K562 treated with DMSO at 1 percent for 24 hours (cell line): ENCODE data around the gene MVP. TPM values are rescaled to one million over a fixed set of nuclear protein-coding genes. Genes with fewer than 3 reads are reported as not detected.

Source experiments
- total RNA-seq: library from RNA; unstranded; fragments of 300-600 nt; gene quantifications from 2 replicates; pipeline ENCODE4 v1.2.3, GENCODE V29; 2022; ENCODE audit warnings: low read depth; ENCODE audit not compliant: insufficient read depth

Gene MVP
- total RNA-seq = 6.9 and 7.4 TPM in 2 replicates

DNA sequence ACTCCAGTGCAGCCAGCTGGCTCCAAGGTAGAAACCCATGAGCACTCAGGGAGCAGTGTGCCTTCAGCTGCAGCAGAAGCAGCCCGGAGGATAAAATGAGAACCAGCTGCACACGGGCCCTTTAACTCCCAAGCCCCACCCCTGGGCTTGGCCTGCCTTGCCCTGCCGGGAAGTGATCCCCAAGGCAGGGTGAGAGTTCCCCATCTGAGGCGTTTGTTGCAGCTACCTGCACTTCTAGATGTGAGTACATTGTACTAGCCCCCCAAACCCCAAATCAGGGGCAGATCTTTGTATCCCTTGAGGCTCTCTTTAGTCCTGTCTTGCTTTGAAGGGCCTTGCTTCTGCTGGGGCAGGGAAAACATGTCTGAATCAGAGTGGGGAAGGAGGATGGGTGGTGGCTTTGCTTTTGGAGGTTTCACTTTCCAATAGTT, at the start of gene MVP:
TSS of gene MVP (plus strand) at position 192 of the 431 bp plus-strand sequence. CDS start 10,088 bp downstream, outside the sequence.

GRCh38 chr16:29777576-29778350, 42.5 kb upstream of the MVP start, which contains the start of gene ZG16:
Gene ZG16, plus strand, starts transcription at chr16:29778256. Its CDS starts 1,011 bp downstream, at chr16:29779267.

DNA sequence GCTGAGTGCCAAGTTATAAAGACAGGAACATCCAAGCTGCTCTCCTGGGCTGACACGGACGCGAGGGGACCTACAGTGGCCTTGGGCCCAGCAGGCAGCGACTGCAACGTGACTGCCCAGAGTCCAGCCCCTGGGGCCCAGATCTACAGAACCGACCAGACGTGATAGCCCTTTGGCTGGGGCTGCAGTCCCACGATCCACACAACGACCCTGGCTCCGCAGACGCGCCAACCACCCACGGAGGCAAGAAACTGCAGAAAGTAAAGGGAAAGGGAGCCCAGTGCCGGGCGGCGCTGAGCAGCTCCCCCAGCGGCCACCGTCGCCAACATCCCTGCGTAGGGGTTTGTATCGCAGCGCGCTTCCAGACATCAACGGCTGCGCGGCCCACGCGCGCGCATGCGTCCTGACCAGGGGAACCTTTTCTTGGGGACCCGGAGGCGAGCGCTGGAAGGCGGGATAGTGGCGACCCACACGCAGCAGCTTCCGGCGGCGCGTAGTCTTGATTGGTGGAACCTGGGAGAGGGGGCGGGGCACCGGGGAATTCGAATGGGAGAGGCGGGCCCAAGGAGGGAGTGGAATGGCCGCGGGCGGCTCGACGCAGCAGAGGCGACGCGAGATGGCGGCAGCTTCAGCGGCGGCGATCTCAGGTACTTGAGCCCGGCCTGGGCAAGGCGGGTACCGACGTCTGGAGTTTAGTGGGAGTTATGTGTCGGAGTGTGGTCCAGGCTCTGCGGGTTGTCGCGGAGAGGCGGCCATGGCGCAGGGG, 29.9 kb upstream of the MVP start, which contains the start of gene KIF22:
TSS of gene KIF22 (plus strand) at position 569 of the 766 bp plus-strand sequence. CDS start at position 578, 9 bp downstream.

DNA sequence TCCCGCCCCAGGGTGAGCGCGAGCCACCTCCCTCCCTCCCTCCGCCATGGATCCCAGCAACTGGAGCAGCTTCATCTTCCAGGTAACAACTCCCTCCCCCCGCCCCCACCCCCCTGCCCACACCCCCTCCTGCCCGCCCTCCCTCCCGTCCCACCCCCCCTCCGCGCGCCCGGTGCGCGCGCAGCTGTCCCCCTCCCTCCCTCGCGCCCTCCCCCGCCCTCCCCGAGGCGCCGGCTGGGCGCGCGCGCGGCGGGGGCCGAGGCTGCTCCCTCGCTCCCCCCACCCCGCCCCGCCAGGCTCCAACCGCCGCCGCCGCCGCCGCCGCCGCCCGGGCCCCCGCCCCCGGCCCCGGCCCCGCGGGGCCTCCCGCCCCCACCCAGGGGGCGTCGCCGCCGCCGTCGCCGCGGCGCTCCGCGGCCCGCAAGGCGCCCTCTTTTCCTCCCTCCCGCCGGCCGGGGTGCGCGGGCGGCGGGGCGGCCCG, 14.1 kb upstream of the MVP start, which contains the start of gene MAZ:
TSS of gene MAZ (plus strand) at position 431 of the 481 bp plus-strand sequence. CDS start 173 bp downstream, outside the sequence.

GRCh38 chr16:29811896-29812665, 8.2 kb upstream of the MVP start, which contains the start of gene PRRT2:
Gene PRRT2, plus strand, starts transcription at chr16:29812193. Its CDS starts 862 bp downstream, at chr16:29813055.

GRCh38 chr16:29815793-29816693, 4.2 kb upstream of the MVP start, which contains the start of gene PAGR1:
Gene PAGR1, plus strand, starts transcription at chr16:29816152. Its CDS starts 374 bp downstream, at chr16:29816526.

DNA sequence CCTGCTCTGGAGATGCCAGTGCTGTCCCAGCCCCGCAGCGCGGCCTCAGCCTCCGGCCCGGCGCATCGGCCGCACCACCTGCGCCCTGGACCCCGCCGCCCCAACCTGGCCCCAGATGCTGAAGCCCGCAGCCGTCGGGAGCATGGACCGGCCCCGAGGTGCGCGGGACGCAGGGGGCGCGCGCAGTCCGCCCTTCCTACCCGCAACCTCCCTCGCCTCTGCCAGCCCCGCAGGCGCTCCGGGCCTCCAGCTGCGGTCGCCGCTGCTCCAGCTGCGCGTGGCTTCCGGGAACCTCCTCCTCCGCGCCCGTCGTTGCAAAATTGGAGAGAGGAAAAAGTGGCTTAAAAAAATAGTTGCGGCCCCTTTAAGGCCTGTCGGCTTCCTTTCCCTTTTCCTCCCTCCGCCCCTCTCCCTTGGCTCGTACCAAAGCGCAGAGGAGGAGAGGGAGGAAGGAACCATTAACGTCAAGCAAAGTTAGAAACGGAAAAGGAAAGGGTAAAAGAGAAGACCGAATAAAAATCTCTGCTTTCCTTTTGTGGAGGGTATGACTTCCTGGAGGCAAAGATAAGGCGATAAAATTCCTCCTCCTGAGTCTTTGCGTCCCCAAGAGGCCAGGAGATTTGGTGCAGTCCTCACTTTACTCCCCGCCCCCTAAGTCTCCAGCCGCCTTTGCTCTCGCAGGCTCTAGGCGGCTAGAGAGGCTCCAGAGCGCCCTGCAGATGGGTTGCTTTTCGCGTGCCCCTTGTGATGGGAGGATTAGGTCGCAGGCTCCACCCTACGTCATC, 42.8 kb downstream of the MVP start, which contains the start of gene CDIPT:
TSS of gene CDIPT (minus strand) at position 343 of the 785 bp plus-strand sequence. CDS start 369 bp downstream, outside the sequence.

Other genes starting within 250 kb of the MVP start
- 74.7 and 82.2 TPM in 2 replicates for gene SPN, start 157.2 kb upstream of the MVP start, total RNA-seq
- 233 and 247 TPM in 2 replicates for gene QPRT, start 141.3 kb upstream of the MVP start, total RNA-seq
- gene C16orf54, start 74.5 kb upstream of the MVP start, total RNA-seq = not detected in 2 replicates
- not detected in 2 replicates for gene ZG16, start 42.2 kb upstream of the MVP start, total RNA-seq
- 134 and 137 TPM in 2 replicates for gene KIF22, start 29.7 kb upstream of the MVP start, total RNA-seq
- gene MAZ, start 13.9 kb upstream of the MVP start, total RNA-seq = 301 and 349 TPM in 2 replicates
- 2.0 and 2.6 TPM in 2 replicates for gene PRRT2, start 8.3 kb upstream of the MVP start, total RNA-seq
- gene PAGR1, start 4.3 kb upstream of the MVP start, total RNA-seq = 57.5 and 58.4 TPM in 2 replicates
- 122 and 127 TPM in 2 replicates for gene CDIPT, start 42.8 kb downstream of the MVP start, total RNA-seq
- gene SEZ6L2, start 79.1 kb downstream of the MVP start, total RNA-seq = 5.3 and 5.8 TPM in 2 replicates
- gene ASPHD1, start 80.0 kb downstream of the MVP start, total RNA-seq = not detected in 2 replicates
- 54.5 and 59.9 TPM in 2 replicates for gene KCTD13, start 105.8 kb downstream of the MVP start, total RNA-seq
- gene TMEM219, start 141.6 kb downstream of the MVP start, total RNA-seq = 166 and 175 TPM in 2 replicates
- 72.9 and 76.9 TPM in 2 replicates for gene TAOK2, start 153.4 kb downstream of the MVP start, total RNA-seq
- gene HIRIP3, start 175.2 kb downstream of the MVP start, total RNA-seq = 39.9 and 49.8 TPM in 2 replicates
- gene INO80E, start 175.8 kb downstream of the MVP start, total RNA-seq = 122 and 141 TPM in 2 replicates
- 2.0 and 3.4 TPM in 2 replicates for gene DOC2A, start 190.6 kb downstream of the MVP start, total RNA-seq
- gene C16orf92, start 202.7 kb downstream of the MVP start, total RNA-seq = not detected in 2 replicates
- gene TLCD3B, start 210.8 kb downstream of the MVP start, total RNA-seq = 1.1 and 1.7 TPM in 2 replicates
- 2,402 and 2,593 TPM in 2 replicates for gene ALDOA, start 245.3 kb downstream of the MVP start, total RNA-seq